IMR-90 (cell line): Measurements from ENCODE around the gene RBBP6. TPM values are rescaled to one million over a fixed set of nuclear protein-coding genes. Genes with fewer than 3 reads are reported as not detected.

Source experiments
- ATAC-seq: fragments of 200-7000 bp; cut with Tn5 transposase; 2 replicates; pipeline ENCODE4 v1.9.1; 2020; ENCODE audit warnings: low read depth, mild to moderate bottlenecking, moderate library complexity
- BruUV-seq: library from RNA; stranded (reverse); fragments of 400-500 nt; replicated peaks from 2 replicates; lab custom pipeline; 2021; lab: Mats Ljungman, UMichigan
- CTCF ChIA-PET: fragments of 300-600 bp; formaldehyde crosslinking; extraction: SDS; loops from one replicate; lab custom pipeline; 2021; ENCODE audit warnings: antibody characterized with exemption; lab: Yijun Ruan, JAX
- POLR2A ChIA-PET: fragments of 300-600 bp; sonication (Branson Sonifier 250); formaldehyde crosslinking; loops from one replicate; lab custom pipeline; 2022; ENCODE audit warnings: antibody characterized with exemption; ENCODE audit not compliant: unreplicated experiment; lab: Charles Lee
- DNase-seq: peaks from one replicate; pipeline ENCODE4 v3.0.0; 2013
- H2AFZ ChIP-seq: replicated peaks from 2 replicates; pipeline ENCODE3; 2013; ENCODE audit warnings: low read length, mild to moderate bottlenecking; ENCODE audit not compliant: poor library complexity
- H2AK5ac ChIP-seq: 2 replicates; pipeline ENCODE4 v1.6.1; 2013; ENCODE audit warnings: low read depth, low read length, inconsistent platforms
- H2AK9ac ChIP-seq: replicated peaks from 2 replicates; pipeline ENCODE3; 2013; ENCODE audit warnings: mild to moderate bottlenecking, low read depth, low read length, moderate library complexity; ENCODE audit not compliant: poor library complexity
- H2BK120ac ChIP-seq: 2 replicates; pipeline ENCODE4 v1.6.1; 2013; ENCODE audit warnings: low read depth, low read length, inconsistent platforms
- H2BK15ac ChIP-seq: 3 replicates; pipeline ENCODE4 v1.6.1; 2013; ENCODE audit warnings: low read depth, low read length, inconsistent platforms
- H2BK20ac ChIP-seq: 2 replicates; pipeline ENCODE4 v1.6.1; 2013; ENCODE audit warnings: low read depth, mild to moderate bottlenecking, inconsistent platforms, low read length, moderate library complexity
- H2BK5ac ChIP-seq: 2 replicates; pipeline ENCODE4 v1.6.1; 2013; ENCODE audit warnings: mild to moderate bottlenecking, low read depth, low read length, inconsistent platforms; ENCODE audit not compliant: poor library complexity, severe bottlenecking
- H3K14ac ChIP-seq: replicated peaks from 2 replicates; pipeline ENCODE4 v1.6.1; 2013; ENCODE audit warnings: low read depth, low read length, inconsistent platforms
- H3K18ac ChIP-seq: 2 replicates; pipeline ENCODE4 v1.6.1; 2013; ENCODE audit warnings: low read depth, low read length, control low read depth
- H3K23ac ChIP-seq: 2 replicates; pipeline ENCODE4 v1.6.1; 2013; ENCODE audit warnings: low read depth, low read length, inconsistent platforms
- H3K27ac ChIP-seq: 2 replicates; pipeline ENCODE4 v1.5.1; 2013; ENCODE audit warnings: mild to moderate bottlenecking, control low read depth, low read length; ENCODE audit not compliant: insufficient read depth
- H3K27me3 ChIP-seq: 2 replicates; pipeline ENCODE4 v1.6.1; 2013; ENCODE audit warnings: low read length; ENCODE audit not compliant: control insufficient read depth, insufficient read depth
- H3K36me3 ChIP-seq: 2 replicates; pipeline ENCODE4 v1.6.1; 2013; ENCODE audit warnings: low read length, mixed read lengths; ENCODE audit not compliant: control insufficient read depth, insufficient read depth
- H3K4ac ChIP-seq: 2 replicates; pipeline ENCODE4 v1.6.1; 2013; ENCODE audit warnings: low read depth, low read length, inconsistent platforms
- H3K4me1 ChIP-seq: 2 replicates; pipeline ENCODE4 v1.6.1; 2013; ENCODE audit warnings: low read length, mixed read lengths; ENCODE audit not compliant: control insufficient read depth, insufficient read depth
- H3K4me2 ChIP-seq: 2 replicates; pipeline ENCODE4 v1.6.1; 2013; ENCODE audit warnings: low read depth, mild to moderate bottlenecking, control low read depth, low read length, moderate library complexity
- H3K4me3 ChIP-seq: 2 replicates; pipeline ENCODE4 v1.5.1; 2013; ENCODE audit warnings: low read depth, mild to moderate bottlenecking, control low read depth, low read length, moderate library complexity; ENCODE audit not compliant: insufficient read depth
- H3K56ac ChIP-seq: 2 replicates; pipeline ENCODE4 v1.6.1; 2013; ENCODE audit warnings: low read length, inconsistent platforms; ENCODE audit not compliant: insufficient read depth; ENCODE audit errors: extremely low read depth
- H3K79me1 ChIP-seq, 2 experiments: 2 replicates each; pipeline ENCODE4 v1.6.1; 2013; ENCODE audit warnings: low read length in 2 of 2, inconsistent platforms in 1 of 2, low read depth in 1 of 2
- H3K9ac ChIP-seq: 2 replicates; pipeline ENCODE4 v1.6.1; 2013; ENCODE audit warnings: low read depth, low read length, control low read depth
- H3K9me1 ChIP-seq: 2 replicates; pipeline ENCODE4 v1.6.1; 2013; ENCODE audit warnings: low read length, inconsistent platforms; ENCODE audit not compliant: insufficient read depth
- H3K9me3 ChIP-seq: 2 replicates; pipeline ENCODE4 v1.6.1; 2013; ENCODE audit warnings: low read length; ENCODE audit not compliant: control insufficient read depth, insufficient read depth
- H4K20me1 ChIP-seq: 2 replicates; pipeline ENCODE4 v1.6.1; 2013; ENCODE audit warnings: low read length, inconsistent platforms; ENCODE audit not compliant: insufficient read depth
- H4K5ac ChIP-seq: 2 replicates; pipeline ENCODE4 v1.6.1; 2013; ENCODE audit warnings: mild to moderate bottlenecking, low read depth, low read length, control low read depth
- H4K8ac ChIP-seq, 2 experiments: 2 replicates each; pipeline ENCODE4 v1.6.1; 2013; ENCODE audit warnings: low read depth in 2 of 2, low read length in 2 of 2, control low read depth in 1 of 2, inconsistent platforms in 1 of 2
- H4K91ac ChIP-seq: 2 replicates; pipeline ENCODE4 v1.6.1; 2013; ENCODE audit warnings: low read depth, low read length, inconsistent platforms; ENCODE audit not compliant: insufficient read depth
- CEBPB ChIP-seq: IDR thresholded peaks from 2 replicates; pipeline ENCODE4 v1.6.1; 2012; ENCODE audit warnings: low read depth, low read length, improper control_type of control experiment
- CHD1 ChIP-seq: IDR thresholded peaks from 2 replicates; pipeline ENCODE4 v1.6.1; 2012; ENCODE audit warnings: low read depth, low read length, improper control_type of control experiment
- FOS ChIP-seq: fragments of 150-350 bp; IDR thresholded peaks from 2 replicates; pipeline ENCODE4 v1.6.1; 2016; ENCODE audit warnings: low read depth, low read length
- MAFK ChIP-seq: IDR thresholded peaks from 2 replicates; pipeline ENCODE4 v1.6.1; 2012; ENCODE audit warnings: low read depth, low read length, improper control_type of control experiment
- MAZ ChIP-seq: IDR thresholded peaks from 2 replicates; pipeline ENCODE4 v1.6.1; 2012; ENCODE audit warnings: low read depth, mild to moderate bottlenecking, low read length, improper control_type of control experiment, moderate library complexity, borderline replicate concordance
- MXI1 ChIP-seq: IDR thresholded peaks from 2 replicates; pipeline ENCODE4 v1.6.1; 2012; ENCODE audit warnings: low read depth, mild to moderate bottlenecking, low read length, moderate library complexity, borderline replicate concordance
- NFE2L2 ChIP-seq: fragments of 150-350 bp; IDR thresholded peaks from 2 replicates; pipeline ENCODE4 v1.6.1; 2016; ENCODE audit warnings: low read depth, mild to moderate bottlenecking, low read length
- POLR2A ChIP-seq: IDR thresholded peaks from 2 replicates; pipeline ENCODE4 v1.6.1; 2012; ENCODE audit warnings: mild to moderate bottlenecking, low read depth, low read length
- RAD21 ChIP-seq: IDR thresholded peaks from 2 replicates; pipeline ENCODE4 v1.6.1; 2012; ENCODE audit warnings: low read length, improper control_type of control experiment
- RCOR1 ChIP-seq: IDR thresholded peaks from 2 replicates; pipeline ENCODE4 v1.6.1; 2012; ENCODE audit warnings: mild to moderate bottlenecking, low read length, improper control_type of control experiment; ENCODE audit not compliant: insufficient replicate concordance
- RFX5 ChIP-seq: IDR thresholded peaks from 2 replicates; pipeline ENCODE4 v1.8.0; 2012; ENCODE audit warnings: low read depth, mild to moderate bottlenecking, low read length, moderate library complexity
- SMC3 ChIP-seq: fragments of 150-350 bp; IDR thresholded peaks from 2 replicates; pipeline ENCODE4 v1.6.1; 2016; ENCODE audit warnings: low read depth, mild to moderate bottlenecking, antibody characterized with exemption, low read length, moderate library complexity
- WGBS, 2 experiments: methylation state at CpG; one replicate each; pipeline versions ENCODE4 v1.1.5 to v1.1.7; 2013; ENCODE audit warnings: missing lambda C conversion rate in 2 of 2; ENCODE audit not compliant: insufficient read length in 1 of 2; ENCODE audit errors: extremely low coverage in 2 of 2; 5-methylcytosine and 5-hydroxymethylcytosine counted together
- dilution Hi-C: fragments of 300-500 bp; cut with HindIII; formaldehyde crosslinking; loops from one replicate; pipeline ENCODE4 v1.14.3; 2018; ENCODE audit warnings: low sequenced_read_pairs; ENCODE audit not compliant: unreplicated experiment
- in situ Hi-C: fragments of 300-500 bp; cut with MboI; formaldehyde crosslinking; loops from 3 replicates; pipeline ENCODE4 v1.14.3; 2019; ENCODE audit warnings: low sequenced_read_pairs, inconsistent platforms, mixed read lengths
- intact Hi-C: fragments of 100-400 bp; cut with micrococcal nuclease; formaldehyde crosslinking; loops from 2 replicates; pipeline ENCODE4 v1.10.0; 2022
- polyA plus RNA-seq, 3 experiments: library from polyadenylated mRNA; depleted of rRNA; stranded (reverse); fragments of >200 nt; gene quantifications; 2 replicates each; pipeline ENCODE4 v1.2.3, GENCODE V29; 2012; ENCODE audit warnings: low replicate concordance in 1 of 3
- total RNA-seq: library from RNA; depleted of rRNA; stranded (reverse); fragments of >200 nt; gene quantifications from 2 replicates; pipeline ENCODE4 v1.2.3, GENCODE V29; 2012
- TF ChIP-seq, protein P1 (sequence below): fragments of 150-350 bp; IDR thresholded peaks from 2 replicates; pipeline ENCODE4 v1.6.1; 2017; ENCODE audit warnings: mild to moderate bottlenecking, antibody characterized with exemption, low read length, low read depth
- TF ChIP-seq, protein P2 (sequence below): conservative IDR thresholded peaks from 2 replicates; pipeline ENCODE4 v1.5.1; 2012; ENCODE audit warnings: mild to moderate bottlenecking, low read depth, low read length, improper control_type of control experiment
- TF ChIP-seq, protein P3 (sequence below): fragments of 150-350 bp; IDR thresholded peaks from 2 replicates; pipeline ENCODE4 v1.6.1; 2016; ENCODE audit warnings: low read depth, mild to moderate bottlenecking, low read length, moderate library complexity, borderline replicate concordance

RBBP6 gene
- total and polyA plus RNA-seq, 2 of the 4 experiments (the other 2 are of a cell fraction), result 7.2 to 17.8 TPM

GRCh38 chr16:24490866-24491265 lies 48.5 kb upstream of the RBBP6 start (continued):
- TF ChIP-seq CEBPB (no peak), NFE2L2 (no peak), SMC3 (no peak)
- TF ChIP-seq, protein P1, sequence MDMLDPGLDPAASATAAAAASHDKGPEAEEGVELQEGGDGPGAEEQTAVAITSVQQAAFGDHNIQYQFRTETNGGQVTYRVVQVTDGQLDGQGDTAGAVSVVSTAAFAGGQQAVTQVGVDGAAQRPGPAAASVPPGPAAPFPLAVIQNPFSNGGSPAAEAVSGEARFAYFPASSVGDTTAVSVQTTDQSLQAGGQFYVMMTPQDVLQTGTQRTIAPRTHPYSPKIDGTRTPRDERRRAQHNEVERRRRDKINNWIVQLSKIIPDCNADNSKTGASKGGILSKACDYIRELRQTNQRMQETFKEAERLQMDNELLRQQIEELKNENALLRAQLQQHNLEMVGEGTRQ, result no peak

GRCh38 chr16:24491731-24492130 lies 47.6 kb upstream of the RBBP6 start:
- Histone ChIP-seq H3K9me3 (no peaks in the 10 kb centered on the region), H3K27me3 (no peaks in the 10 kb centered on the region; the same call in 1 of the 2 replicates), H3K9me1 (no peaks in the 10 kb centered on the region), H4K5ac (no peak overlapping the region), H3K18ac (no peak overlapping the region), H3K14ac (no peak overlapping the region), H3K36me3 (no peaks in the 10 kb centered on the region), H2BK15ac (no peak overlapping the region), H2AK5ac (no peak overlapping the region), H3K4me3 (no peak overlapping the region), H2AFZ (no peak overlapping the region), H3K4me1 (no peaks in the 10 kb centered on the region), H3K79me1 (no peaks in the 10 kb centered on the region), H3K4me2 (no peak overlapping the region), H3K4ac (no peak overlapping the region), H2BK20ac (no peak overlapping the region), H3K23ac (no peak overlapping the region), H3K56ac (no peak overlapping the region), H3K9ac (no peak overlapping the region), H3K27ac (no peak overlapping the region), H4K91ac (no peak overlapping the region), H2AK9ac (no peak overlapping the region), H4K8ac (no peak overlapping the region), H2BK120ac (no peak overlapping the region), H2BK5ac (no peak overlapping the region), H4K20me1 (no peaks in the 10 kb centered on the region)
- in situ Hi-C loops, result no loop called here
- WGBS, 2 experiments, result no CpG with 5 or more reads among the region's 2 CpGs
- ChIA-PET POLR2A (no interaction called here), CTCF (no interaction called here)
- no TSS peak for BruUV-seq
- ATAC-seq (no peak), DNase-seq (no peak)
- intact Hi-C loops, result no loop called here
- dilution Hi-C loops, result no loop called here
- TF ChIP-seq SMC3 (no peak), RAD21 (no peak), MXI1 (no peak), RCOR1 (no peak), POLR2A (no peak), CHD1 (no peak), CEBPB (no peak), FOS (no peak), NFE2L2 (no peak), RFX5 (no peak), MAZ (no peak), MAFK (no peak)
- TF ChIP-seq, protein P2, sequence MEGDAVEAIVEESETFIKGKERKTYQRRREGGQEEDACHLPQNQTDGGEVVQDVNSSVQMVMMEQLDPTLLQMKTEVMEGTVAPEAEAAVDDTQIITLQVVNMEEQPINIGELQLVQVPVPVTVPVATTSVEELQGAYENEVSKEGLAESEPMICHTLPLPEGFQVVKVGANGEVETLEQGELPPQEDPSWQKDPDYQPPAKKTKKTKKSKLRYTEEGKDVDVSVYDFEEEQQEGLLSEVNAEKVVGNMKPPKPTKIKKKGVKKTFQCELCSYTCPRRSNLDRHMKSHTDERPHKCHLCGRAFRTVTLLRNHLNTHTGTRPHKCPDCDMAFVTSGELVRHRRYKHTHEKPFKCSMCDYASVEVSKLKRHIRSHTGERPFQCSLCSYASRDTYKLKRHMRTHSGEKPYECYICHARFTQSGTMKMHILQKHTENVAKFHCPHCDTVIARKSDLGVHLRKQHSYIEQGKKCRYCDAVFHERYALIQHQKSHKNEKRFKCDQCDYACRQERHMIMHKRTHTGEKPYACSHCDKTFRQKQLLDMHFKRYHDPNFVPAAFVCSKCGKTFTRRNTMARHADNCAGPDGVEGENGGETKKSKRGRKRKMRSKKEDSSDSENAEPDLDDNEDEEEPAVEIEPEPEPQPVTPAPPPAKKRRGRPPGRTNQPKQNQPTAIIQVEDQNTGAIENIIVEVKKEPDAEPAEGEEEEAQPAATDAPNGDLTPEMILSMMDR, result no peak
- TF ChIP-seq, protein P3, sequence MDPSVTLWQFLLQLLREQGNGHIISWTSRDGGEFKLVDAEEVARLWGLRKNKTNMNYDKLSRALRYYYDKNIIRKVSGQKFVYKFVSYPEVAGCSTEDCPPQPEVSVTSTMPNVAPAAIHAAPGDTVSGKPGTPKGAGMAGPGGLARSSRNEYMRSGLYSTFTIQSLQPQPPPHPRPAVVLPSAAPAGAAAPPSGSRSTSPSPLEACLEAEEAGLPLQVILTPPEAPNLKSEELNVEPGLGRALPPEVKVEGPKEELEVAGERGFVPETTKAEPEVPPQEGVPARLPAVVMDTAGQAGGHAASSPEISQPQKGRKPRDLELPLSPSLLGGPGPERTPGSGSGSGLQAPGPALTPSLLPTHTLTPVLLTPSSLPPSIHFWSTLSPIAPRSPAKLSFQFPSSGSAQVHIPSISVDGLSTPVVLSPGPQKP, result no peak
